ENCODE data around the gene ESPL1. TPM values are rescaled to one million over a fixed set of nuclear protein-coding genes. Genes with fewer than 3 reads are reported as not detected.

The ESPL1 gene
- total and polyA plus RNA-seq, 12 donors = 0.56 to 4.2 (median 1.1) TPM

- Histone ChIP-seq H3K36me3 (replicated peaks in 1 of 2) (no peaks in the 10 kb centered on the region), H3K4me1 (replicated peaks in 1 of 2) (no peaks in the 10 kb centered on the region), H3K9me3 (replicated peaks in 1 of 3) (no peaks in the 10 kb centered on the region), H3K4me3 (no peak overlapping the region), H3K27me3 (peaks cover 7% of the 10 kb centered on the region), H3K27ac (no peak overlapping the region)
- intact Hi-C loops (cut with DNase I) = no loop called here
- no peak for TF ChIP-seq CTCF (IDR thresholded peaks at IDR 0.05)
- no peak for TF ChIP-seq POLR2A (IDR thresholded peaks at IDR 0.05)
- DNase-seq = no peak
- 49 to 72% (median 66%) methylated on average over 7 of the region's 7 CpGs for WGBS, 4 donors
Measured at GRCh38 chr12:53333845-53334244, 65.7 kb downstream of the ESPL1 start.

- Histone ChIP-seq H3K9me3 (replicated peaks in 1 of 3) (no peaks in the 10 kb centered on the region), H3K36me3 (replicated peaks in 1 of 2) (no peaks in the 10 kb centered on the region), H3K4me1 (replicated peaks in 1 of 2) (no peaks in the 10 kb centered on the region), H3K27ac (no peak overlapping the region), H3K27me3 (peaks cover 10% of the 10 kb centered on the region), H3K4me3 (no peak overlapping the region)
- DNase-seq = no peak
- 79 to 94% (median 86%) methylated on average over 6 to 8 of the region's 8 CpGs for WGBS, 4 donors
- TF ChIP-seq CTCF (IDR thresholded peaks at IDR 0.05) = no peak
- TF ChIP-seq POLR2A (IDR thresholded peaks at IDR 0.05) = no peak
- intact Hi-C loops (cut with DNase I) = loop anchor here in 1 of 2 donors (5.0 kb wide), 1 partner anchor 87 kb away; the partner anchor contains the start of gene AMHR2
Measured at GRCh38 chr12:53334822-53335221, 66.7 kb downstream of the ESPL1 start.

GRCh38 chr12:53336181-53336681 is 68.1 kb downstream of the ESPL1 start, which contains the start of gene SP7:
Gene SP7, minus strand, starts transcription at chr12:53336354. Its CDS starts 708 bp downstream, at chr12:53335646.
- H3K27me3 ChIP-seq = peaks cover 10% of the 10 kb centered on the region
- no peak within 1 kb of the TSS for H3K27ac ChIP-seq
- DNase-seq = no peak
- no peak for TF ChIP-seq POLR2A (IDR thresholded peaks at IDR 0.05)
- no peak for TF ChIP-seq CTCF (IDR thresholded peaks at IDR 0.05)
- 38 to 62% (median 53%) methylated on average over 8 to 15 of the region's 15 CpGs for WGBS, 4 donors
- H3K36me3 ChIP-seq (replicated peaks in 1 of 2) = no peaks in the 10 kb centered on the region
- H3K4me3 ChIP-seq = no peak within 1 kb of the TSS
- intact Hi-C loops (cut with DNase I) = loop anchor here in 1 of 2 donors (5.0 kb wide), 1 partner anchor 86 kb away; the partner anchor contains the start of gene AMHR2
- H3K9me3 ChIP-seq (replicated peaks in 1 of 3) = no peaks in the 10 kb centered on the region
- H3K4me1 ChIP-seq (replicated peaks in 1 of 2) = no peaks in the 10 kb centered on the region

- Histone ChIP-seq H3K27me3 (peaks cover 10% of the 10 kb centered on the region), H3K4me3 (no peak overlapping the region), H3K4me1 (replicated peaks in 1 of 2) (no peaks in the 10 kb centered on the region), H3K36me3 (replicated peaks in 1 of 2) (no peaks in the 10 kb centered on the region), H3K9me3 (replicated peaks in 1 of 3) (no peaks in the 10 kb centered on the region), H3K27ac (no peak overlapping the region)
- TF ChIP-seq POLR2A (IDR thresholded peaks at IDR 0.05) = no peak
- TF ChIP-seq CTCF (IDR thresholded peaks at IDR 0.05) = no peak
- WGBS, 4 donors = 26 to 39% (median 32%) methylated on average over 11 of the region's 11 CpGs
- intact Hi-C loops (cut with DNase I) = loop anchor here in 1 of 2 donors (5.0 kb wide), 1 partner anchor 84 kb away; the partner anchor contains the start of gene AMHR2
- DNase-seq = no peak
Measured at GRCh38 chr12:53338017-53338416, 69.9 kb downstream of the ESPL1 start.

Measured in adrenal gland (tissue), 12 donors.